Right atrium auricular region (tissue), 2 donors: ENCODE measurements around the gene MPV17L2. TPM values are rescaled to one million over a fixed set of nuclear protein-coding genes. Genes with fewer than 3 reads are reported as not detected.

Experiments
- DNase-seq: peaks from one replicate; pipeline ENCODE4 v3.0.0-alpha.2; 2019; ENCODE audit warnings: low spot score
- H3K27ac ChIP-seq, 2 donors: fragments of 200-600 bp; sonication (generic); 1 replicate in 1 of 2; 2 replicates in 1 of 2; pipeline ENCODE4 v1.5.1; 2016 to 2019
- H3K27me3 ChIP-seq, 2 donors: fragments of 200-600 bp; sonication (generic); one replicate each; pipeline versions ENCODE4 v1.5.1 to v1.6.0; 2017 to 2019
- H3K36me3 ChIP-seq: fragments of 200-600 bp; sonication (generic); one replicate; pipeline ENCODE4 v1.5.1; 2016
- H3K4me1 ChIP-seq, 2 donors: fragments of 200-600 bp; sonication (generic); one replicate each; pipeline versions ENCODE4 v1.5.1 to v1.6.0; 2017 to 2019
- H3K4me3 ChIP-seq, 2 donors: fragments of 200-600 bp; sonication (generic); 1 replicate in 1 of 2; 2 replicates in 1 of 2; pipeline ENCODE4 v1.5.1; 2017 to 2019; ENCODE audit warnings: mild to moderate bottlenecking in 1 of 2, moderate library complexity in 1 of 2
- H3K9me3 ChIP-seq, 2 donors: fragments of 200-600 bp; sonication (generic); one replicate each; pipeline ENCODE4 v1.5.1; 2019
- CTCF ChIP-seq, 2 donors: fragments of 200-600 bp; sonication (generic); IDR thresholded peaks; one replicate each; pipeline ENCODE4 v1.5.1; 2019; ENCODE audit warnings: antibody characterized with exemption in 2 of 2
- total RNA-seq, 2 donors: library from RNA; depleted of rRNA; stranded (reverse); fragments of >200 nt; gene quantifications; one replicate each; pipeline ENCODE4 v1.1.0, GENCODE V29; 2016

Gene MPV17L2
- total RNA-seq, 2 donors from 2014 or later = 28.3 to 40.8 TPM

DNA sequence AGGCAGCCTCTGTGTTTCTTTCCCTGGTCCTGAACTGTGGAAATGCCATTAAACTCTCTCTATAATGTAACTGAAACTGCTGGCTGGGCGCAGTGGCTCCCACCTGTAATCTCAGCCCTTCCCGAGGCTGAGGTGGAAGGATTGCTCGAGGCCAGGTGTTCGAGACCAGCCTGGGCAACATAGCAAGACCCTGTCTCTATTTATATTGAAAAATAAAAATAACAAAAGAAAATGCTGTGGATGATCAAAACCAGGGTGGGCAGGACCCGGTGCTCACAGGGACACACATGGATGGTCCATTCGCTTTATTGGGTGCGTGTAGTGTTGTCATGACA, 3.5 kb downstream of the MPV17L2 start:
- no peak overlapping the region for H3K4me3 ChIP-seq
- peaks cover 39% of the 10 kb centered on the region for H3K36me3 ChIP-seq
- peaks cover 0 to 22% of the 10 kb centered on the region in 2 donors for H3K4me1 ChIP-seq
- no peak overlapping the region for H3K27ac ChIP-seq
- TF ChIP-seq CTCF (IDR thresholded peaks at IDR 0.05) = no peak
- DNase-seq = no peak
- H3K27me3 ChIP-seq = no peaks in the 10 kb centered on the region
- no peaks in the 10 kb centered on the region for H3K9me3 ChIP-seq

DNA sequence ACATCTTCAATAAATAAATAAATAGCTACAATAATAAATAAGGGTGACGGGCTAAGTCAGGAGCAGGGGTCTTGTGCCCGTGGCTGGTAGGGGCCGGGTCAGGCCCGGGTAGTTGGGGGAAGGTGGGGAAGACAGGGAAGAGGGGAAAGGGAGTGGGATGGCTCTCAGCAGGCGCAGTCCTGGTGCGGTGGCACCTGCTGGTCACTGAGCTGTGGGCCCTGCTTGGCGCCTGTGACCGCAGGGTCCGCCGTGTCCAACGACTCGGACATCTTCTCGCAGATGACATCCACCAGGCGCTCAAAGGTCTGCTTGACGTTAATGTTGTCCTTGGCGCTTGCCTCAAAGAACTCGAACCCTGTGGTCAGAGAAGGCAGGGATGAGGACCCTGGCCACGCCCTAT, 4.3 kb downstream of the MPV17L2 start:
- H3K27ac ChIP-seq = no peak overlapping the region
- H3K27me3 ChIP-seq = no peaks in the 10 kb centered on the region
- no peak for DNase-seq
- TF ChIP-seq CTCF (IDR thresholded peaks at IDR 0.05) = no peak
- no peak overlapping the region for H3K4me3 ChIP-seq
- H3K4me1 ChIP-seq = peaks cover 0 to 20% of the 10 kb centered on the region in 2 donors
- H3K9me3 ChIP-seq = no peaks in the 10 kb centered on the region
- peaks cover 39% of the 10 kb centered on the region for H3K36me3 ChIP-seq

- H3K27ac ChIP-seq = no peak overlapping the region
- H3K36me3 ChIP-seq = peaks cover 39% of the 10 kb centered on the region
- no peaks in the 10 kb centered on the region for H3K9me3 ChIP-seq
- no peaks in the 10 kb centered on the region for H3K27me3 ChIP-seq
- no peak for DNase-seq
- TF ChIP-seq CTCF (IDR thresholded peaks at IDR 0.05) = no peak
- H3K4me3 ChIP-seq = no peak overlapping the region
- peaks cover 0 to 24% of the 10 kb centered on the region in 2 donors for H3K4me1 ChIP-seq
Measured at GRCh38 chr19:18197941-18198340, 4.9 kb downstream of the MPV17L2 start.

GRCh38 chr19:18198374-18198773, 5.4 kb downstream of the MPV17L2 start:
- Histone ChIP-seq H3K4me3 (no peak overlapping the region), H3K9me3 (no peaks in the 10 kb centered on the region), H3K27ac (no peak overlapping the region), H3K36me3 (peaks cover 39% of the 10 kb centered on the region), H3K4me1 (peaks cover 0 to 28% of the 10 kb centered on the region in 2 donors), H3K27me3 (no peaks in the 10 kb centered on the region)
- TF ChIP-seq CTCF (IDR thresholded peaks at IDR 0.05) = no peak
- DNase-seq = no peak

- H3K9me3 ChIP-seq = no peaks in the 10 kb centered on the region
- no peak for TF ChIP-seq CTCF (IDR thresholded peaks at IDR 0.05)
- H3K36me3 ChIP-seq = peaks cover 23% of the 10 kb centered on the region
- H3K27ac ChIP-seq = peak overlapping the region; percentile 31 to 36
- no peak for DNase-seq
- no peak overlapping the region for H3K4me3 ChIP-seq
- H3K4me1 ChIP-seq = peaks cover 0 to 21% of the 10 kb centered on the region in 2 donors
- no peaks in the 10 kb centered on the region for H3K27me3 ChIP-seq
Measured at GRCh38 chr19:18202397-18202777, 9.4 kb downstream of the MPV17L2 start.

DNA sequence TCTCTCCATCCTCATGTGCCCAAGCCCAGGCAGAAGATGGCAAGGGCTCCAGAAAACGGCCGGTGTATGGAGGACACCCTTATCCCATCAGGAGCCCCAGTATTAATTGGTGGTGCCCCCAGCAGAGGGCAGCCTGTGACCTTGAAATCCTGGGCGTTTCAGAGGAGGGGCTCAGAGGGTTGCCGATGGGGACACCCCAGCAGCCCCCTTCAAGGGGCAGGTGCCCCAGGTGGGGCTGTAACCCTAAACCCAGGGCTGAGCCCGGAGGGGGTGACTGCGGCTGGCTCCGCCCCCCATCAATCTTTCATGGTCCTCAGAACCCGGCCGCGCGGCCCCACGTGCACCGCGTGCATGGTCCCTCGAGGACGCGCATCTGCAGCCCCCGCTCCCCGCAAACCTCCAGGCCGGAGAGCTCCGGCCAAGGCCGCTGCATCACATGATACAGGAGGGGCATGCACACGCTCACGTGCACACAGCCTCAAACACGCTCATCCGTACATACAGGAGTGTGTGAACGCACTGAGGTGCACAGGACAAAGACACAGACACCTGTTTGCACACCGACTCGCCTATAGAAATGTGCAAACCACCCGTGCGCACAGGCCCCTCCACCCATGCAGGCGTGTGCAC, 9.9 kb downstream of the MPV17L2 start:
- H3K27ac ChIP-seq = peak overlapping the region; percentile 31 to 86
- H3K4me1 ChIP-seq = peaks cover 0 to 23% of the 10 kb centered on the region in 2 donors

More for the DNA sequence above, 9.9 kb downstream of the MPV17L2 start:
- DNase-seq = no peak
- no peaks in the 10 kb centered on the region for H3K27me3 ChIP-seq
- peaks cover 21% of the 10 kb centered on the region for H3K36me3 ChIP-seq
- no peaks in the 10 kb centered on the region for H3K9me3 ChIP-seq
- H3K4me3 ChIP-seq = peak overlapping the region; percentile 74 to 85
- TF ChIP-seq CTCF (IDR thresholded peaks at IDR 0.05) = peak in 1 of 2 donors; percentile 41
